ENCODE measurements around the gene CDK19.

- TF ChIP-seq ZNF70 (CRISPR knock-in tag; IDR thresholded peaks at IDR 0.05) (no peak), SNAI2 (CRISPR knock-in tag; IDR thresholded peaks at IDR 0.05) (no peak), PATZ1 (CRISPR knock-in tag; IDR thresholded peaks at IDR 0.05; ENCODE audit: borderline replicate concordance) (no peak), CSDC2 (CRISPR knock-in tag; IDR thresholded peaks at IDR 0.05) (no peak), CSRNP3 (CRISPR knock-in tag; IDR thresholded peaks at IDR 0.05) (no peak), ZC3H10 (CRISPR knock-in tag; IDR thresholded peaks at IDR 0.05) (no peak), TOX (CRISPR knock-in tag; IDR thresholded peaks at IDR 0.05; ENCODE audit: borderline replicate concordance) (no peak), POU6F1 (CRISPR knock-in tag; IDR thresholded peaks at IDR 0.05; ENCODE audit: borderline replicate concordance, low read depth) (no peak)
These were observed 222.5 kb downstream of the CDK19 start for GRCh38 chr6:110592765-110593164.
